Muscle layer of colon (tissue), 2 donors: ENCODE measurements around the gene ZNF526.

ENCODE experiments used
- H3K27ac ChIP-seq: one replicate; pipeline ENCODE4 v1.7.0; 2013; ENCODE audit warnings: low read depth, mild to moderate bottlenecking, low read length, moderate library complexity
- H3K27me3 ChIP-seq, 2 donors: one replicate each; pipeline ENCODE4 v1.7.0; 2013; ENCODE audit warnings: low read length in 2 of 2, mild to moderate bottlenecking in 2 of 2; ENCODE audit not compliant: insufficient read depth in 2 of 2, control insufficient read depth in 1 of 2
- H3K36me3 ChIP-seq: one replicate; pipeline ENCODE4 v1.7.0; 2013; ENCODE audit warnings: mild to moderate bottlenecking, low read length; ENCODE audit not compliant: insufficient read depth
- H3K4me1 ChIP-seq: one replicate; pipeline ENCODE4 v1.7.0; 2013; ENCODE audit warnings: mild to moderate bottlenecking, low read length; ENCODE audit not compliant: insufficient read depth
- H3K4me3 ChIP-seq, 2 donors: one replicate each; pipeline ENCODE4 v1.7.0; 2013; ENCODE audit warnings: low read length in 2 of 2, low read depth in 1 of 2, mild to moderate bottlenecking in 1 of 2, moderate library complexity in 1 of 2
- H3K9ac ChIP-seq: one replicate; pipeline ENCODE4 v1.7.0; 2013; ENCODE audit warnings: low read length
- H3K9me3 ChIP-seq: one replicate; pipeline ENCODE4 v1.7.0; 2013; ENCODE audit warnings: mild to moderate bottlenecking, low read length
- donor health status: abdominal sarcoma.
- donor health status: Adenocarcinoma of cecum.

The ZNF526 gene

GRCh38 chr19:42219812-42220750 lies at the start of gene ZNF526:
TSS of gene ZNF526 (plus strand) at chr19:42220312. CDS start at chr19:42224404, 4,092 bp downstream.
- Histone ChIP-seq H3K4me1 (peaks cover 39% of the 10 kb centered on the region), H3K27me3 (no peaks in the 10 kb centered on the region), H3K36me3 (peaks cover 12% of the 10 kb centered on the region)

GRCh38 chr19:42170715-42171114 lies 49.4 kb upstream of the ZNF526 start:
- H3K9ac ChIP-seq, result no peak overlapping the region
- no peak overlapping the region for H3K27ac ChIP-seq
- peaks cover 2% of the 10 kb centered on the region for H3K4me1 ChIP-seq
- no peaks in the 10 kb centered on the region for H3K36me3 ChIP-seq
- H3K4me3 ChIP-seq, result no peak overlapping the region
- H3K9me3 ChIP-seq, result no peaks in the 10 kb centered on the region
- H3K27me3 ChIP-seq, result peaks cover 8 to 32% of the 10 kb centered on the region in 2 donors

More at GRCh38 chr19:42219812-42220750, at the start of gene ZNF526:
- H3K27ac ChIP-seq, result peak within 1 kb of the TSS; percentile 96
- no peaks in the 10 kb centered on the region for H3K9me3 ChIP-seq
- peak within 1 kb of the TSS; percentile 60 for H3K9ac ChIP-seq
- peak within 1 kb of the TSS; percentile 90 to 92 for H3K4me3 ChIP-seq

GRCh38 chr19:42172261-42172660 lies 47.9 kb upstream of the ZNF526 start:
- peaks cover 9% of the 10 kb centered on the region for H3K4me1 ChIP-seq

GRCh38 chr19:42173695-42174094 lies 46.4 kb upstream of the ZNF526 start:
- H3K4me1 ChIP-seq, result peaks cover 13% of the 10 kb centered on the region
- H3K27me3 ChIP-seq, result peaks cover 13 to 51% of the 10 kb centered on the region in 2 donors
- H3K4me3 ChIP-seq, result no peak overlapping the region
- H3K9ac ChIP-seq, result no peak overlapping the region
- H3K27ac ChIP-seq, result no peak overlapping the region
- no peaks in the 10 kb centered on the region for H3K36me3 ChIP-seq
- H3K9me3 ChIP-seq, result no peaks in the 10 kb centered on the region

More at GRCh38 chr19:42172261-42172660, 47.9 kb upstream of the ZNF526 start:
- Histone ChIP-seq H3K27me3 (peaks cover 8 to 37% of the 10 kb centered on the region in 2 donors), H3K9ac (no peak overlapping the region), H3K36me3 (no peaks in the 10 kb centered on the region), H3K4me3 (no peak overlapping the region), H3K27ac (no peak overlapping the region), H3K9me3 (no peaks in the 10 kb centered on the region)

- Histone ChIP-seq H3K27ac (no peak overlapping the region), H3K9me3 (no peaks in the 10 kb centered on the region), H3K27me3 (peaks cover 18 to 56% of the 10 kb centered on the region in 2 donors), H3K4me3 (no peak overlapping the region), H3K4me1 (peaks cover 13% of the 10 kb centered on the region), H3K9ac (no peak overlapping the region), H3K36me3 (no peaks in the 10 kb centered on the region)
Observed at GRCh38 chr19:42174188-42174587, 45.9 kb upstream of the ZNF526 start.

- Histone ChIP-seq H3K36me3 (no peaks in the 10 kb centered on the region), H3K4me3 (no peak overlapping the region), H3K27ac (no peak overlapping the region), H3K9me3 (no peaks in the 10 kb centered on the region), H3K27me3 (peaks cover 28 to 62% of the 10 kb centered on the region in 2 donors), H3K9ac (no peak overlapping the region), H3K4me1 (peaks cover 13% of the 10 kb centered on the region)
Observed at GRCh38 chr19:42174958-42175734, 45.0 kb upstream of the ZNF526 start.

GRCh38 chr19:42175952-42176648 lies 44.0 kb upstream of the ZNF526 start:
- H3K27ac ChIP-seq, result no peak overlapping the region
- H3K9ac ChIP-seq, result no peak overlapping the region
- no peaks in the 10 kb centered on the region for H3K36me3 ChIP-seq
- H3K4me3 ChIP-seq, result peak overlapping the region; percentile 5 to 43
- H3K27me3 ChIP-seq, result peaks cover 33 to 71% of the 10 kb centered on the region in 2 donors
- H3K9me3 ChIP-seq, result no peaks in the 10 kb centered on the region
- H3K4me1 ChIP-seq, result peaks cover 13% of the 10 kb centered on the region

GRCh38 chr19:42176649-42176989 lies 43.5 kb upstream of the ZNF526 start:
- H3K27ac ChIP-seq, result no peak overlapping the region
- H3K4me3 ChIP-seq, result peak overlapping the region; percentile 5 to 43
- H3K9me3 ChIP-seq, result no peaks in the 10 kb centered on the region
- H3K36me3 ChIP-seq, result no peaks in the 10 kb centered on the region
- H3K4me1 ChIP-seq, result peaks cover 13% of the 10 kb centered on the region
- no peak overlapping the region for H3K9ac ChIP-seq
- H3K27me3 ChIP-seq, result peaks cover 33 to 73% of the 10 kb centered on the region in 2 donors

- no peak overlapping the region for H3K27ac ChIP-seq
- no peak overlapping the region for H3K9ac ChIP-seq
- peaks cover 33 to 75% of the 10 kb centered on the region in 2 donors for H3K27me3 ChIP-seq
- H3K9me3 ChIP-seq, result no peaks in the 10 kb centered on the region
- H3K36me3 ChIP-seq, result no peaks in the 10 kb centered on the region
- peaks cover 13% of the 10 kb centered on the region for H3K4me1 ChIP-seq
- peak overlapping the region in 1 of 2 donors; percentile 13 for H3K4me3 ChIP-seq
Observed at GRCh38 chr19:42176990-42177685, 43.0 kb upstream of the ZNF526 start.

- Histone ChIP-seq H3K27me3 (peaks cover 33 to 78% of the 10 kb centered on the region in 2 donors), H3K4me1 (peaks cover 13% of the 10 kb centered on the region), H3K9ac (no peak overlapping the region), H3K27ac (no peak overlapping the region), H3K36me3 (no peaks in the 10 kb centered on the region), H3K4me3 (no peak overlapping the region), H3K9me3 (no peaks in the 10 kb centered on the region)
Observed at GRCh38 chr19:42177686-42178019, 42.5 kb upstream of the ZNF526 start.
